LNCAP (cell line): Measurements from ENCODE around the gene HOXA4.

Experiments used
- TF ChIP-seq, protein P1 (sequence below): fragments of 450-650 bp; IDR thresholded peaks from 2 replicates; pipeline ENCODE4 v1.5.1; 2017; ENCODE audit warnings: mild to moderate bottlenecking

Gene HOXA4

DNA sequence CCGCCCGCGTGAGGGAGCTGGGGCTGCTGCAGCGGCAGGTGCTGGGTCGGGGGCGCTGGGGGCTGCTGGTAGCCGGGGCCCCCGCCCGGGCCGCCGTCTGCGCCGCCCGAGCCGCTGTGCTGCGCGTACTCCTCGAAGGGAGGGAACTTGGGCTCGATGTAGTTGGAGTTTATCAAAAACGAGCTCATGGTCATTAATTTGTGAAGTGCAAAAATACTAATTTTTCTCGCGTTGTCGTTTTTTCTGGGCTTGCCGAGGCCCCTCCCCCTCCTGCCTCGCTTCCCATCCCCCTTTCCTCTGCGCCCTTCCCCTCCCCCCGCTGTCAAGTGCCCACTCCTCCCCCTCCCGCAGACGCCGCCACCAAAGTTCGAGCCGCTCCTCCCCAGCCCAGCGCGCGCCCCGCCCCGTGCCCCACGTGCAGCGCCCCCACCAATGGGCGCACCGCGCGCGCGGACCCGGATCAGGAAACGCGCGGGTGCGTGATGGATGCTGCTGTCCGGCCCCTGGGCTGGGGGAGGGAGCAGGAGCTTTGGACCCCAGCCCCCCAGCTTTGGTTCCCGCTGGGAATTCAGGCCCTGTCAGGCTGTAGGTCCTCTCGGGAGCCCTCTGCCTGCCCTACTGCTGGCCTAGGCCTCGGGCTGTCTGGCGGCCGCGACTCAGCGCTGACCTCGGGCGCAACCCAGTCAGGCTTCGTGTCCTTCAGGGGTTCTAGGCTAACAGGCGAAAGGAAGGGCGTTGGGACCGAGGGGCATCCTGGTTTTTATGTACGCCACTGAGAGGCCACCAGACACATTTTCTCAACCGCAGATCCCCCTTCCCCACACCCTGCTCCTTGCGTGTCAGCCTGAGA lies at the start of gene HOXA4:
Gene HOXA4, minus strand, starts transcription at position 218 of the 850 bp plus-strand sequence. Its CDS starts 24 bp downstream, at position 194.
- TF ChIP-seq, protein P1, sequence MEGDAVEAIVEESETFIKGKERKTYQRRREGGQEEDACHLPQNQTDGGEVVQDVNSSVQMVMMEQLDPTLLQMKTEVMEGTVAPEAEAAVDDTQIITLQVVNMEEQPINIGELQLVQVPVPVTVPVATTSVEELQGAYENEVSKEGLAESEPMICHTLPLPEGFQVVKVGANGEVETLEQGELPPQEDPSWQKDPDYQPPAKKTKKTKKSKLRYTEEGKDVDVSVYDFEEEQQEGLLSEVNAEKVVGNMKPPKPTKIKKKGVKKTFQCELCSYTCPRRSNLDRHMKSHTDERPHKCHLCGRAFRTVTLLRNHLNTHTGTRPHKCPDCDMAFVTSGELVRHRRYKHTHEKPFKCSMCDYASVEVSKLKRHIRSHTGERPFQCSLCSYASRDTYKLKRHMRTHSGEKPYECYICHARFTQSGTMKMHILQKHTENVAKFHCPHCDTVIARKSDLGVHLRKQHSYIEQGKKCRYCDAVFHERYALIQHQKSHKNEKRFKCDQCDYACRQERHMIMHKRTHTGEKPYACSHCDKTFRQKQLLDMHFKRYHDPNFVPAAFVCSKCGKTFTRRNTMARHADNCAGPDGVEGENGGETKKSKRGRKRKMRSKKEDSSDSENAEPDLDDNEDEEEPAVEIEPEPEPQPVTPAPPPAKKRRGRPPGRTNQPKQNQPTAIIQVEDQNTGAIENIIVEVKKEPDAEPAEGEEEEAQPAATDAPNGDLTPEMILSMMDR, result no peak

DNA sequence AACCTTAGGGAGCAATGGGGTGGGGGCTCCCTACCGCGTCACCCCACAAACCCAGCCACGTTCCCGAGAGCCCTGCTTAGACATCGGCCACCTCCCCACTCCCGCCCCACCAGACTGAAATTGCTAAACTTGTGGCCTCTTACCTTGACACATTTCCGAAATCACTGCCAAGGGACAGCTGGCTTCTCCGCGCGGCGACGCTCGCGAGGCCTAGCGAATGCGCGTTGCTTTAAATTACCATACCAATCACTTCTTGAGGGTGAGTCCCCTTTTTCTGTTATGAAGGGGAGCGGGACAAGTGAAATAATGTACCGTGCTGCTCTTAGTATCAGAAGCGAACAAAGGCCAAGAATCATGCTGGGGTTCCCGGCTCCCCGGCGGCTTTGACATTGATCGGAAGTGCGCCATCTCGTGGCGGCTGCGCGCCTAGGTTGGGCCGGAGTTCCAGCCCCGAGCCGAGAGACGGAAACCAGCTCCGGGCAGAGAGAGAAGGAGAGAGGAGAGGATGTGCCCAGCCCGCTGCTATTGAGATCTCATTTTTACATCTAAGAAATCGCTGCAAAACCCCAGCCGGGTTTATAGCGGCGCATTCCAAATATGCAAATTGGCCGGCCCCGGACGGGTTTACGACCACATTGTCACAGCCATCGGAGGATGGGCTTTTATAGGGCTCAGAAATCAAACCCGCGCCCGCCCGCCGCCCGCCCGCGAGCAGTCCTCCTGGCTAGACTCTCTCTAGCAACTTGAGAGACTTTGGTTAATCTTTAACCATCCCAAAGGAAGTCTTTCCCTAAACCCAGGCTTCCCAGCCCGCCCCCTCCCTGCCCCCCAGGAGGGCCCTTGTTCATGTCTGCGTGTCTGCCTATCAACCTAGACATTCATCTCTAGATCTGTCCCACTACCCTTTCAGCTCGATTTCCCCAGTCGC lies 49.2 kb upstream of the HOXA4 start:
- TF ChIP-seq, protein P1, result peak; percentile 90

DNA sequence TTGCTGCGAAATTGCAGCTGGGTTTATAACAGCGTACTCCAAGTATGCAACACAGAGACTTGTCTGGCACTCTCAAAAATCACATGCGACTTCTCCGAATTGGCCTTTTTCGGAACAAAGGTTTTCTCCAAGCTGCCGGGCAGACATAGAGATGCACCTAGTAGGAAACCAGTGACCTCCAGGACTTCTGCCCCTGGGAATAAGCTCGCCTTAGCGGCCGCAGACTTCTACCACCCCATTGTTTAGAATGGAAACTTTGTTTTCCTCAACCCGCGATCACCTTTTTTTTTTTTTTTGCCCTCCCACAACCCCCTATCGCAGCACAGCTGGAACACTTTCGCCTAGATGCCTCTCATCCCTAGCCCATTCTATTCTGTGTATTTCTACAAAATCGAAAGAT lies 48.5 kb upstream of the HOXA4 start:
- TF ChIP-seq, protein P1, result no peak

DNA sequence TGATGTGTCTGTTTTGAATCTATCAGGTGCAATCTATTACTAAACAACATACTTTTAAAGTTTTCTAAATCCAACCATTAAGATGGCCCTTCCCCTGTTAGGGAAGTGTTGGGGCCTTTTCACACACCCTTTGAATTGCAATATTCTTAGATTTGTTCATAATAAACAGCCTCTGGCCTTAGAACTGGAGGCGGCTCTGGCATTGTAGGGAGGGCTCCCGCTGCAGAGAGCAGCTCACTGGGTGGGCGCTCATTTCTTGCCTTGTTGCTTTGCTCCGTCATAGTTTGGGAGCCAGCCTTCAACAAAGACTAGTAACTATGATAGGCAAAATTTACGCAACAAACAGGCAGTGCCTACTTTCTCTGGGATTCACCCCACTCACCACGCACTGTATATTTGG lies 47.8 kb upstream of the HOXA4 start:
- TF ChIP-seq, protein P1, result no peak

DNA sequence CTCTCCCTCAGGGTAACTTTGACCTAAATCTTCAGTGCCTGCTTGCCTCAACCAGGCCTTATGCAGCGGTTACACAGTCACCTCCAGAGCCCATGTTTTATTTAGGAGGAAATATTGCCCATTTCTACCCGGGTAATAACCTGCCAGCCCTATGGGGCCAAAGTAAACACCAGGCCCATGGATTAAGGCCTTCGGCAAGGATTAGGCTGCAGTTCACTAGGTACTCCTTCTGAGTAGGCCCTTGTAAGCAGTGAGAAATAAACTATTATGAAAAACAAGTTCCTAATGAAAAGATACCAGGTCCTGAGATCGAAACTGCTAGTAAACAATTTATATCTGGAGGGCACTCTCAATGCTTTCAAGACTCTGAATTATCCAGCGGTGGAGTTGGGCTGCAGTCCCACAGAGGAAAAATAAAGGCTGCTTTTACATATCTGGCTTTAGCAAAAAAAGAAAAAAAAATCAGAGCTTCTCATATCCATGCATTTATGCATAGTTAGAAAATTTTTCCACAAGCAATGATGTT lies 47.3 kb upstream of the HOXA4 start:
- TF ChIP-seq, protein P1, result no peak

DNA sequence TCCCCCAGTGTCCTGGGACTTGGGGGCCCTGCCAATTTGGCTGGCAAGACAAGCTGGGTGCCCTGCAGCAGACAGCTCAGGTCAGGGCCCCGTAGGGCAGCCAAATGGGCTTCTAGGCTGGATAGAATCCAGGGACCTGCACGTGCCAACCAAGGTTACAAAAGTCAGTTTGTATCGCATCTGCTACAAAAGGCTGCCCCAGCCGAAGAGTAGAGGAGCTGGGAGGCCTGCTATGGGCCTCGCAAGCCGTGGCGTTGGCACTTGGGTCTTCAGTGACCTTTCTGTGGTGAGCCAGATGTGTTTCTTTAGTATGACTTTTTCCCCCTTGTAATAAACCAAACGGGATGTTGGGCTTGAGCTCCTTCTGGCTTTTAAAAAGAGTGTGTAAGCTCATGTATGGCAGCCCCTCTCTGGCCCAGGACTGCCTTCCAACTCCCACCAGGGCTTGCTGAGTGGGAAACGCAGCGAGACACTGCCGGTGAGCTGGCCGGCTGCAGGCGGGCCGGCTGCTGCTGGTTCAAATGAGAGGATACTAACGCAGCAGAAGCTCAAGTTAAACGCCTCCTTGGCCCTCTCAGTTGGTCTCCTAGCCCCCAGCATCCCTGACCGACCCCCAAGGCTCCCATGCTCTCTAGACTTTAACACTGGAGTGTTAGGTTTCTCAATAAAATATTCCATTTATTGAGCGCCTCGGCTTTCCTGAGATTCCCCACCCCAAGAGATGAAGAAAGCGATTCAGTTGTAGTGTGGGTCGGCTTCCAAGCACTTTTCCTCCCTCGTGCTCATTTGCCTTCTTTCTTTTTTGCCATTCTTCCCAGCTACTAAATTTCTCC lies 46.6 kb upstream of the HOXA4 start:
- TF ChIP-seq, protein P1, result no peak

DNA sequence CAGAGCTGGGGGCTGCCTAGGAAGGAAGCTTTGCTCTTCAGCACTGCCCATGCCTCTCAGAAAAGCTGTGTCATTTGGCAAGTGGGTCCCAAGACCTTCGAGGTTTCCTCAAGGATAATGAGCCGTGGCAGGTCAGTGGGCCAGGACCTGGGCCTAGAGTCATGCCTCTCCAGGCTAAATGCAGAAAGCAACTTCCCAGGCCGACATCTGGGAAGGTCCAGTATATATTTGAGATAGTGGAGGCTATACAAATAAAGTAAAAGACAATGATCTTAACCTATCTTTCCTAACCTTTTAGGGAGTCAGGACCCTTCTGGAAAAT lies 45.9 kb upstream of the HOXA4 start:
- TF ChIP-seq, protein P1, result no peak
